Measurements from ENCODE around the gene SELENOO. TPM values are rescaled to one million over a fixed set of nuclear protein-coding genes. Genes with fewer than 3 reads are reported as not detected.

SELENOO gene
- total RNA-seq, 1 donor from 2014 or later = 85.2 TPM

DNA sequence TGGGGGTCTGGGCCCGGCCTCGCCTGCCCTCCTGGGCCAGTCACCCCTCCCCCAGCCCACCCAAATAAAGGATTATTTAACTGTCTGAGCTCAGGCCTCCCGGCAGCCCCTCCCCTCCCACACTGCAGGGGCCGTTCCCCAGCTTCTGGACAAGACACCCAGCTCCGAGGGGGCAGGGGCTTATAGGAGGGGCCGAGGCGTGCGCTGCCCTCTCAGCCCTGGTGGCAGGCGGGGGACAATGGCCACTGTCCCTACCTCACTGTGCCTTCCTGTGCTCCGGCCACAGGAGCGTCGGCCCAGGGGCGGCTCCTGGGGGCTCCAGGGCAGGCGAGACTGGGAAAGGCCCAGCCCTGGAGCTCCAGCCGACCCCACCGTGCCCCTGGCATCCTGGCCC lies 2.2 kb upstream of the SELENOO start:
- ATAC-seq (no peak), DNase-seq (ENCODE audit: low spot score) (no peak)

GRCh38 chr22:50199251-50199721 lies 1.5 kb upstream of the SELENOO start:
- peak; percentile 59 for DNase-seq (ENCODE audit: low spot score)
- ATAC-seq = peak; percentile 4

DNA sequence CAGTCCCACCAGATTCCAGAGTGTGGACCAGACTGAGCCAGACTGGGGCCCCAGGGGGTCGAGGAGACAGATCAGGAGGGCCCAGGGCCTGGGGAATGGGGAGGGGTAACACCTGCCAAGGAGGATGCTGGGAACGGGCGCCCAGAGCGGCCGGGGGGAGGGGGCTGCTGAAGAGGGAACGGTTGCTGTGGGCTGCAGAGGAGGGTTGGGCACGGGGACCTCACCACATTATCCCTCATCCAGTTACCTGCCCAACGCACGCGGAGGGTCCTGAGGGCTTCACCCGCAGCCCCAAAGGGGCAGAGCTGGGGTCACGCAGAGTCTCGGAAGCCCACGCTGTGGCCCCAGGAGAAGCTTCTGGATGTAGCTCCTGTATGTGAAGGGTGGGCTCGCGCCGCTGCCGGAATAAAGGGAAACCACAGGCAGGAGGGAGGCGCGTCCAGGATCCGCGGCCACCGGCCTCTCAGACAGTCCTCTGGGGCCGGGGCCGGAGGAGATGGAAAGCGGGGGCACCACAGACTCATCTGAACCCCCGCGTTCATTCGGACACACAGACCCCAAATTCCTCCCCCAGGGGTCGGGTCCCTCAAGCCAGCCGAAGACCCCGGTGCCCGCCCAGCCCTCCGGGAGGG lies 866 bp upstream of the SELENOO start:
- DNase-seq (ENCODE audit: low spot score) (no peak), ATAC-seq (peak; percentile 0)

- ATAC-seq (peak; percentile 1), DNase-seq (ENCODE audit: low spot score) (no peak)
These were observed 649 bp downstream of the SELENOO start for GRCh38 chr22:50201191-50202129.

- DNase-seq (ENCODE audit: low spot score) = peak; percentile 80
- peak; percentile 21 for ATAC-seq
These were observed 1.4 kb downstream of the SELENOO start for GRCh38 chr22:50202130-50202666.

DNA sequence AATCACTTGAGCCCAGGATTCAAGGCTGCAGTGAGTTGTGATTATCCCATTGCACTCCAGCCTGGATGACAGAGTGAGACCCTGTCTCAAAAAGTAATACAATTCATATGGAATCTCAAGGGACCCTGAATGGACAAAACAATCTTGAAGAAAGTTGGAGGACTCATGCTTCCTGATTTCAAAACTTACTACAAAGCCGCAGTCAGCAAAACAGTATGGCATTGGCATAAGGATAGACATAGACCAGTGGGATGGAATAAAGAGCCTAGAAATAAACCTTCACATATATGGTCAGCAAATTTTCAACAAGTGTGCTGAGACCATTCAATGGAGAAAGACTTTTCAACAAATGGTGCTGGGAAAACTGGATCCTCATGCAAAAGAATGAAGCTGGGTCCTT lies 2.5 kb downstream of the SELENOO start:
- no peak for DNase-seq (ENCODE audit: low spot score)
- ATAC-seq = no peak

GRCh38 chr22:50204571-50204970 lies 3.8 kb downstream of the SELENOO start:
- ATAC-seq (no peak), DNase-seq (ENCODE audit: low spot score) (no peak)

DNA sequence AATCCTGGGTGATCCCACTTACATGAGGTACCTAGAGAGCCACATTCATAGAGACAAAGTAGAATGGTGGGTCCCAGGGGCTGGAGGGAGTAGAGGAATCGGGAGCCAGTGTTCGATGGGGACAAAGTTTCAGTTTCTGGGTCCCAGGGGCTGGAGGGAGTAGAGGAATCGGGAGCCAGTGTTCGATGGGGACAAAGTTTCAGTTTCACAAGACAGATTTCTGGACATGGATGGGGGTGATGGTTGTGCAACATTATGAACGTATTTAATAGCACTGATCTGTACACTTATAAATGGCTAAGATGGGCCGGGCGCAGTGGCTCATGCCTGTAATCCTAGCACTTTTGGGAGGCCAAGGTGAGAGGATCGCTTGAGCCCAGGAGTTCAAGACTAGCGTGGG lies 4.2 kb downstream of the SELENOO start:
- ATAC-seq = peak; percentile 39
- DNase-seq (ENCODE audit: low spot score) = peak; percentile 89

DNA sequence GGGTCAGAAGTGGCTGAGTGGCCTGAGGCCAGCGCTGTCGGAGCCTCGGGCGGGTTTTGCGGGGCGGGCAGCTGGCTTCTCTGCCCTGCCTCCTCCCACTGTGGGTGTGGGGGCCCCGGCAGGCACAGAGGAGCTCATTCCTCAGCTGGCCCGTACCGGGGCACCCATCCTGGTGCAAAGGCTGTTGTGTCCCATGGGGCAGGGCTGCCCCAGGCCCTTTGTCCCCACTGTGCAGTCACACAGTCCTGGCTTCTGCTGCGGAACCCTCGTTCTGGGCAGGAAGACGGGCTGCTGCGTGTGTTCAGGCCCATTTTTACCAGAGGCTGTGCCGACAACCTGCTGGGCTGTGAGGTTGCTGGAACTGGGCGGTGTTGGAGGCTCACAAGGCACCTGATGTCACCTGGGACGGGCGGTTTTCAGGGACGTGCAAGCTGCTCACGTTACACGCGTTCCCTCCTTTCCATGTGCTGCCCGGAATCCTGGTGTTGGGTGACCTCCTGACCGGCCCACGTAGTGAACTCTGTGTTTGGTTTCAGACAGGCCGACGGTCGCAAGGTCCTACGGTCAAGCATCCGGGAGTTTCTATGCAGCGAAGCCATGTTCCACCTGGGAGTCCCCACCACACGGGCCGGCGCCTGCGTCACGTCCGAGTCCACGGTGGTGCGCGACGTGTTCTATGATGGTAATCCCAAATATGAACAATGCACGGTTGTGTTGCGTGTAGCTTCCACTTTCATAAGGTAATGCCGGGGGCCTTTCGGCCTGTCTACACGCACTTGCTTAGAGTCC lies 5.2 kb downstream of the SELENOO start:
- DNase-seq (ENCODE audit: low spot score) = peak; percentile 94

GRCh38 chr22:50206599-50206998 lies 5.8 kb downstream of the SELENOO start:
- peak; percentile 63 for ATAC-seq
- DNase-seq (ENCODE audit: low spot score) = peak; percentile 96

More for the DNA sequence above, 5.2 kb downstream of the SELENOO start:
- peak; percentile 55 for ATAC-seq

- ATAC-seq (no peak), DNase-seq (ENCODE audit: low spot score) (no peak)
These were observed 6.8 kb downstream of the SELENOO start for GRCh38 chr22:50207383-50208140.

- no peak for DNase-seq (ENCODE audit: low spot score)
These were observed 7.7 kb downstream of the SELENOO start for GRCh38 chr22:50208430-50208938.

GRCh38 chr22:50208939-50209892 lies 8.4 kb downstream of the SELENOO start:
- no peak for DNase-seq (ENCODE audit: low spot score)

More at GRCh38 chr22:50208430-50208938, 7.7 kb downstream of the SELENOO start:
- no peak for ATAC-seq

GRCh38 chr22:50209893-50210292 lies 9.1 kb downstream of the SELENOO start:
- DNase-seq (ENCODE audit: low spot score) (peak; percentile 62), ATAC-seq (peak; percentile 12)

More at GRCh38 chr22:50208939-50209892, 8.4 kb downstream of the SELENOO start:
- no peak for ATAC-seq

- no peak for ATAC-seq
- no peak for DNase-seq (ENCODE audit: low spot score)
These were observed 9.7 kb downstream of the SELENOO start for GRCh38 chr22:50210378-50211139.

DNA sequence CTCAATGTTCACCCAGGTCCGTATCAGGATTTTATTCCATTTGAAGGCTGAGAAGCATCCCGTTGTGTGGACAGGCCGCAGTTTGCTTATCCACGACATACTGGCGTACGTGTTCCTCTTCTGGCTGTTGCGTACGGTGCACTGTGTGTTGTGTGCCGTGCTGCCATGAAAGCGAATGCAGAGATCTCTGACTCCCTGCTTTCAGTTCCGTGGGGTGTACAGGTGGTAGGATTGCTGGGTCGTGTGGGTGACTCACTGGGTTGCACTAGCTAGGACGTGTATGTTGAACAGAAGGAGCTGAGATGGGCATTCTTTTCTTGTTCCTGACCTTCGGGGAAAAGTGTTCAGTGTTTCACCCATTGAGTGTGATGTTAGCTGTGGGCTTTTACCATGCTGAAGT lies 10.3 kb downstream of the SELENOO start:
- no peak for DNase-seq (ENCODE audit: low spot score)

DNA sequence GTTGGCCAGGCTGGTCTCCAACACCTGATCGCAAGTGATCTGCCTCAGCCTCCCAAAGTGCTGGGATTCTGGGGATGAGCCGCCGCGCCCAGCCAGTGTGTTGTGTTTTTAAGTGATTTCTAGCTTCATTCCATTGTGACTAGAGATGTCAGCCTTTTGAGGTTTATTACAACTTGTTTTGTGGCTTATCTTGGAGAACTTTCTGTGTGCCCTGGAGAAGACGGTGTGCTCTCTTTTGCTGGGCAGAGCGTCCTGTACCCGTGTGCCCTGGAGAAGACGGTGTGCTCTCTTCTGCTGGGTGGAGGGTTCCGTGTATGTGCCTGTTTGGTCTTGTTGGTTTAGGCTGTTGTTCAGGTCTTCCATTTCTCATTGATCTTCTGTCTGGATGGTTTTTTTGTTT lies 12.5 kb downstream of the SELENOO start:
- no peak for ATAC-seq

More for the DNA sequence above, 10.3 kb downstream of the SELENOO start:
- ATAC-seq = no peak

More for the DNA sequence above, 12.5 kb downstream of the SELENOO start:
- no peak for DNase-seq (ENCODE audit: low spot score)
